Peyer's patch (tissue), 4 donors: Measurements from ENCODE around the gene LTBP1.
"Not testable (repeated sequence)": the region's sequence is repeated elsewhere in the genome, so short reads cannot be mapped to it uniquely, and the experiment has no call there.

Experiments used
- CTCF ChIP-seq, 6 experiments: fragments of 450-650 bp in 4 of 6; fragments of 200-600 bp in 2 of 6; sonication (generic) in 1 of 6; IDR thresholded peaks; one replicate each; pipeline ENCODE4 v1.5.1; 2017 to 2019; ENCODE audit warnings: antibody characterized with exemption in 6 of 6, mild to moderate bottlenecking in 3 of 6, moderate library complexity in 1 of 6
- POLR2A ChIP-seq, 2 donors: fragments of 450-650 bp; IDR thresholded peaks; one replicate each; pipeline ENCODE4 v1.5.1; 2017; ENCODE audit warnings: antibody characterized with exemption in 2 of 2, mild to moderate bottlenecking in 2 of 2, moderate library complexity in 2 of 2

DNA sequence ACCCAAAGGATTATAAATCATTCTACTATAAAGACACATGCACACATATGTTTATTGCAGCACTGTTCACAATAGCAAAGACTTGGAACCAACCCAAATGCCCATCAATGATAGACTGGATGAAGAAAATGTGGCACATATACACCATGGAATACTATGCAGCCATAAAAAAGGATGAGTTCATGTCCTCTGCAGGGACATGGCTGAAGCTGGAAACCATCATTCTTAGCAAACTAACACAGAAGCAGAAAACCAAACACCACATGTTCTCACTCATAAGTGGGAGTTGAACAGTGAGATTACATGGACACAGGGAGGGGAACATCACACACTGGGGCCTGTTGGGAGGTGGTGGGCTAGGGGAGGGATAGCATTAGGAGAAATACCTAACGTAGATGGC is 288.8 kb downstream of the LTBP1 start:
- not testable (repeated sequence) for TF ChIP-seq POLR2A, CTCF (IDR thresholded peaks at IDR 0.05)
